H1 (cell line): ENCODE data around the gene GIMAP4. TPM values are rescaled to one million over a fixed set of nuclear protein-coding genes. Genes with fewer than 3 reads are reported as not detected.

ENCODE experiments used
- BRCA1 ChIP-seq: IDR thresholded peaks from 2 replicates; pipeline ENCODE4 v1.6.1; 2012; ENCODE audit warnings: low read depth, low read length, improper control_type of control experiment
- CHD1 ChIP-seq: IDR thresholded peaks from 2 replicates; pipeline ENCODE4 v1.6.1; 2012; ENCODE audit warnings: low read depth, low read length, improper control_type of control experiment
- CHD7 ChIP-seq: fragments of 300-600 bp; sonication (generic); IDR thresholded peaks from 2 replicates; pipeline ENCODE4 v1.7.1; 2012; ENCODE audit warnings: low read length, moderate library complexity, mild to moderate bottlenecking, inconsistent platforms; ENCODE audit not compliant: insufficient replicate concordance
- CTCF ChIP-seq, 3 experiments: IDR thresholded peaks; 1 replicate in 2 of 3; 2 replicates in 1 of 3; pipeline versions ENCODE4 v1.5.1 to v1.6.1; 2011; ENCODE audit warnings: low read length in 3 of 3, mild to moderate bottlenecking in 3 of 3, inconsistent platforms in 2 of 3, low read depth in 1 of 3, moderate library complexity in 1 of 3; ENCODE audit not compliant: insufficient read depth in 1 of 3; ENCODE audit errors: control extremely low read depth in 1 of 3
- GTF2F1 ChIP-seq: IDR thresholded peaks from 2 replicates; pipeline ENCODE4 v1.6.1; 2012; ENCODE audit warnings: low read depth, low read length, improper control_type of control experiment, borderline replicate concordance
- KDM4A ChIP-seq: IDR thresholded peaks from one replicate; pipeline ENCODE4 v1.7.1; 2012; ENCODE audit warnings: low read depth, mild to moderate bottlenecking, moderate library complexity, low read length, inconsistent platforms; ENCODE audit not compliant: severe bottlenecking
- POU5F1 ChIP-seq: IDR thresholded peaks from 2 replicates; pipeline ENCODE4 v1.6.1; 2011; ENCODE audit warnings: low read depth, mild to moderate bottlenecking, low read length, moderate library complexity
- polyA plus RNA-seq, 7 experiments: library from polyadenylated mRNA; depleted of rRNA in 3 of 7; stranded (reverse) in 5 of 7; unstranded in 2 of 7; fragments of >200 nt in 5 of 7; fragments of 200-250 nt in 2 of 7; gene quantifications; 1 replicate in 5 of 7; 2 replicates in 1 of 7; 4 replicates in 1 of 7; pipeline versions ENCODE4 v1.2.1 to v1.2.3, GENCODE V29; 2011 to 2013; ENCODE audit warnings: missing spikeins in 2 of 7, mixed read lengths in 2 of 7
- total RNA-seq: library from RNA; stranded (reverse); fragmentation: NEBNext Ultra II Directional; extraction: Animal tissue kit (Norgen Biotek cat#: 25700); gene quantifications from 2 replicates; pipeline ENCODE4 v1.2.1, GENCODE V29; 2021

GIMAP4 gene
- total and polyA plus RNA-seq, 2 of the 8 experiments (the other 6 are each of a cell fraction or from before 2014, with no cell fraction given) = 0.20 to 0.22 TPM

GRCh38 chr7:150519310-150519709 lies 47.9 kb upstream of the GIMAP4 start (continued):
- TF ChIP-seq CHD7 (no peak), CTCF (IDR thresholded peaks at IDR 0.05; ENCODE audit: control extremely low read depth in 1 of 3, insufficient read depth in 1 of 3, low read depth in 1 of 3, low read length in 3 of 3) (no peak), BRCA1 (no peak), KDM4A (no peak), CHD1 (no peak), POU5F1 (no peak), GTF2F1 (no peak)
- TF ChIP-seq, all 59 proteins: peak for 0
